HG03521 (cell line): ENCODE results near the gene CYTH3.
"Not testable (repeated sequence)": the region's sequence is repeated elsewhere in the genome, so short reads cannot be mapped to it uniquely, and the experiment has no call there.

Source experiments
- ATAC-seq: cut with Tn5 transposase; IDR thresholded peaks from one replicate; pipeline ENCODE4 v1.9.1; 2021; ENCODE audit warnings: mild to moderate bottlenecking, moderate library complexity; ENCODE audit not compliant: unreplicated experiment

Gene CYTH3

GRCh38 chr7:6272481-6273323 lies at the start of gene CYTH3:
Gene CYTH3 (minus strand): TSS chr7:6272624. CDS start chr7:6272507, 117 bp downstream.
- peak; percentile 82 for ATAC-seq

- ATAC-seq, result no peak
Observed at GRCh38 chr7:6320791-6321190, 48.4 kb upstream of the CYTH3 start.

GRCh38 chr7:6317797-6318438 lies 45.5 kb upstream of the CYTH3 start:
- ATAC-seq, result no peak

- ATAC-seq, result no peak
Observed at GRCh38 chr7:6316226-6316625, 43.8 kb upstream of the CYTH3 start.

GRCh38 chr7:6315746-6316145 lies 43.3 kb upstream of the CYTH3 start:
- no peak for ATAC-seq

- ATAC-seq, result no peak
Observed at GRCh38 chr7:6310271-6310993, 38.0 kb upstream of the CYTH3 start.

- ATAC-seq, result no peak
Observed at GRCh38 chr7:6307762-6308161, 35.3 kb upstream of the CYTH3 start.

- no peak for ATAC-seq
Observed at GRCh38 chr7:6306471-6306870, 34.0 kb upstream of the CYTH3 start.

GRCh38 chr7:6305330-6305729 lies 32.9 kb upstream of the CYTH3 start:
- no peak for ATAC-seq

- not testable (repeated sequence) for ATAC-seq
Observed at GRCh38 chr7:6301446-6301845, 29.0 kb upstream of the CYTH3 start.

GRCh38 chr7:6299774-6300173 lies 27.4 kb upstream of the CYTH3 start:
- ATAC-seq, result no peak

GRCh38 chr7:6294839-6295238 lies 22.4 kb upstream of the CYTH3 start:
- ATAC-seq, result no peak

GRCh38 chr7:6293202-6293601 lies 20.8 kb upstream of the CYTH3 start:
- ATAC-seq, result no peak

GRCh38 chr7:6291941-6292340 lies 19.5 kb upstream of the CYTH3 start:
- not testable (repeated sequence) for ATAC-seq

GRCh38 chr7:6291531-6291930 lies 19.1 kb upstream of the CYTH3 start:
- no peak for ATAC-seq

GRCh38 chr7:6290319-6290741 lies 17.9 kb upstream of the CYTH3 start:
- ATAC-seq, result no peak

- no peak for ATAC-seq
Observed at GRCh38 chr7:6288270-6288860, 15.9 kb upstream of the CYTH3 start.

- ATAC-seq, result no peak
Observed at GRCh38 chr7:6286486-6286885, 14.1 kb upstream of the CYTH3 start.

GRCh38 chr7:6284461-6285360 lies 12.3 kb upstream of the CYTH3 start:
- ATAC-seq, result no peak

GRCh38 chr7:6284055-6284400 lies 11.6 kb upstream of the CYTH3 start:
- no peak for ATAC-seq
